WTC11 (cell line): Measurements from ENCODE around the gene CPVL. TPM values are rescaled to one million over a fixed set of nuclear protein-coding genes. Genes with fewer than 3 reads are reported as not detected.
A peak's percentile ranks its signal among the peaks of the same experiment; 100 is the strongest.

Experiments used
- ATAC-seq: fragments of 200-7000 bp; cut with Tn5 transposase; 2 replicates; pipeline ENCODE4 v1.10.0; 2021; ENCODE audit warnings: mild to moderate bottlenecking, moderate library complexity
- CTCF ChIA-PET: fragments of 300-600 bp; sonication (Branson Sonifier 250); formaldehyde crosslinking; loops from one replicate; lab custom pipeline; 2021; ENCODE audit warnings: antibody characterized with exemption; lab: Charles Lee
- POLR2A ChIA-PET: fragments of 350-600 bp; sonication (Branson Sonifier 250); formaldehyde crosslinking; loops from one replicate; lab custom pipeline; 2021; ENCODE audit warnings: antibody characterized with exemption; lab: Charles Lee
- DNase-seq: peaks from one replicate; pipeline ENCODE4 v3.0.0; 2021; ENCODE audit warnings: low spot score
- H3K27ac Mint-ChIP-seq: 2 replicates; pipeline ENCODE4 v1.8.0; 2021; ENCODE audit warnings: mixed read lengths
- H3K27me3 Mint-ChIP-seq: 2 replicates; pipeline ENCODE4 v1.8.0; 2021; ENCODE audit warnings: low read depth, mild to moderate bottlenecking, moderate library complexity, mixed read lengths
- H3K36me3 Mint-ChIP-seq: 2 replicates; pipeline ENCODE4 v1.8.0; 2021; ENCODE audit warnings: mixed read lengths
- H3K4me1 Mint-ChIP-seq: 2 replicates; pipeline ENCODE4 v1.8.0; 2022; ENCODE audit warnings: mixed read lengths
- H3K4me3 Mint-ChIP-seq: 2 replicates; pipeline ENCODE4 v1.8.0; 2021; ENCODE audit warnings: mild to moderate bottlenecking, moderate library complexity, mixed read lengths
- H3K9me3 Mint-ChIP-seq: 2 replicates; pipeline ENCODE4 v1.8.0; 2021; ENCODE audit warnings: mixed read lengths
- EMX1 ChIP-seq: fragments of 250-450 bp; sonication (Bioruptor Pico); IDR thresholded peaks from 2 replicates; pipeline ENCODE4 v1.8.0; 2021; ENCODE audit warnings: mild to moderate bottlenecking
- ETV6 ChIP-seq: sonication (generic); formaldehyde crosslinking; IDR thresholded peaks from 2 replicates; pipeline ENCODE4 v1.8.1; 2022; ENCODE audit warnings: mild to moderate bottlenecking, missing genetic modification reagents
- FOXK1 ChIP-seq: sonication (generic); formaldehyde crosslinking; IDR thresholded peaks from 2 replicates; pipeline ENCODE4 v1.8.0; 2022; ENCODE audit warnings: mild to moderate bottlenecking, moderate library complexity, missing genetic modification reagents
- GABPB1 ChIP-seq: sonication (generic); formaldehyde crosslinking; IDR thresholded peaks from 2 replicates; pipeline ENCODE4 v1.8.1; 2023; ENCODE audit warnings: mild to moderate bottlenecking, missing genetic modification reagents
- IRF2 ChIP-seq: sonication (generic); formaldehyde crosslinking; IDR thresholded peaks from 2 replicates; pipeline ENCODE4 v1.8.0; 2022; ENCODE audit warnings: low read depth, missing genetic modification reagents, borderline replicate concordance
- KAT7 ChIP-seq: sonication (generic); formaldehyde crosslinking; IDR thresholded peaks from 2 replicates; pipeline ENCODE4 v1.8.1; 2023; ENCODE audit warnings: missing genetic modification reagents, mild to moderate bottlenecking, borderline replicate concordance
- NFATC4 ChIP-seq: fragments of 250-450 bp; sonication (Bioruptor Pico); IDR thresholded peaks from 2 replicates; pipeline ENCODE4 v1.9.0; 2021; ENCODE audit warnings: mild to moderate bottlenecking
- NFYB ChIP-seq: sonication (generic); formaldehyde crosslinking; conservative IDR thresholded peaks from 2 replicates; pipeline ENCODE4 v1.8.0; 2022; ENCODE audit warnings: low read depth, missing genetic modification reagents
- OVOL2 ChIP-seq: fragments of 250-450 bp; sonication (Bioruptor Pico); IDR thresholded peaks from 2 replicates; pipeline ENCODE4 v1.9.0; 2021; ENCODE audit warnings: mild to moderate bottlenecking, borderline replicate concordance
- RELA ChIP-seq: sonication (generic); formaldehyde crosslinking; IDR thresholded peaks from 2 replicates; pipeline ENCODE4 v1.8.1; 2022; ENCODE audit warnings: missing genetic modification reagents, mild to moderate bottlenecking, borderline replicate concordance
- RORB ChIP-seq: fragments of 250-450 bp; sonication (Bioruptor Pico); IDR thresholded peaks from 2 replicates; pipeline ENCODE4 v1.9.0; 2021; ENCODE audit warnings: mild to moderate bottlenecking
- SMAD3 ChIP-seq: sonication (generic); formaldehyde crosslinking; IDR thresholded peaks from 2 replicates; pipeline ENCODE4 v1.8.0; 2022; ENCODE audit warnings: missing genetic modification reagents, mild to moderate bottlenecking, borderline replicate concordance
- SOX15 ChIP-seq: fragments of 250-450 bp; sonication (Bioruptor Pico); IDR thresholded peaks from 2 replicates; pipeline ENCODE4 v1.9.0; 2021; ENCODE audit warnings: mild to moderate bottlenecking
- SP1 ChIP-seq: sonication (generic); formaldehyde crosslinking; conservative IDR thresholded peaks from 2 replicates; pipeline ENCODE4 v1.8.1; 2022; ENCODE audit warnings: missing genetic modification reagents
- USF1 ChIP-seq: sonication (generic); formaldehyde crosslinking; IDR thresholded peaks from 2 replicates; pipeline ENCODE4 v1.8.0; 2022; ENCODE audit warnings: mild to moderate bottlenecking, missing genetic modification reagents
- ZNF121 ChIP-seq: sonication (generic); formaldehyde crosslinking; IDR thresholded peaks from 2 replicates; pipeline ENCODE4 v1.8.0; 2023; ENCODE audit warnings: missing genetic modification reagents
- ZNF138 ChIP-seq: sonication (generic); formaldehyde crosslinking; conservative IDR thresholded peaks from 2 replicates; pipeline ENCODE4 v1.8.1; 2022; ENCODE audit warnings: mild to moderate bottlenecking, moderate library complexity, missing genetic modification reagents
- ZNF232 ChIP-seq: sonication (generic); formaldehyde crosslinking; IDR thresholded peaks from 2 replicates; pipeline ENCODE4 v1.8.0; 2022; ENCODE audit warnings: mild to moderate bottlenecking, missing genetic modification reagents
- ZNF263 ChIP-seq: sonication (generic); formaldehyde crosslinking; IDR thresholded peaks from 2 replicates; pipeline ENCODE4 v1.8.1; 2022; ENCODE audit warnings: low read depth, mild to moderate bottlenecking, moderate library complexity, missing genetic modification reagents
- ZNF317 ChIP-seq: sonication (generic); formaldehyde crosslinking; IDR thresholded peaks from 2 replicates; pipeline ENCODE4 v1.8.1; 2023; ENCODE audit warnings: low read depth, mild to moderate bottlenecking, moderate library complexity, missing genetic modification reagents, borderline replicate concordance
- ZNF396 ChIP-seq: fragments of 250-450 bp; sonication (Bioruptor Pico); IDR thresholded peaks from 2 replicates; pipeline ENCODE4 v1.8.0; 2021; ENCODE audit warnings: mild to moderate bottlenecking, moderate library complexity, borderline replicate concordance
- total RNA-seq: library from RNA; stranded (reverse); gene quantifications from 3 replicates; pipeline ENCODE4 v1.2.3, GENCODE V29; 2021
- TF ChIP-seq, protein P1 (sequence below): fragments of 250-450 bp; sonication (Bioruptor Pico); IDR thresholded peaks from 2 replicates; pipeline ENCODE4 v1.9.0; 2021; ENCODE audit warnings: moderate library complexity, mild to moderate bottlenecking, inconsistent platforms, borderline replicate concordance
- TF ChIP-seq, protein P2 (sequence below): fragments of 250-450 bp; sonication (Bioruptor Pico); IDR thresholded peaks from 2 replicates; pipeline ENCODE4 v1.8.0; 2021; ENCODE audit warnings: mild to moderate bottlenecking
- TF ChIP-seq, protein P3 (sequence below): fragments of 250-450 bp; sonication (Bioruptor Pico); IDR thresholded peaks from 2 replicates; pipeline ENCODE4 v1.9.0; 2021; ENCODE audit warnings: mild to moderate bottlenecking
- TF ChIP-seq, protein P4 (sequence below): sonication (generic); formaldehyde crosslinking; IDR thresholded peaks from 2 replicates; pipeline ENCODE4 v1.8.0; 2022; ENCODE audit warnings: mild to moderate bottlenecking, missing genetic modification reagents
- TF ChIP-seq, protein P5 (sequence below): sonication (generic); formaldehyde crosslinking; IDR thresholded peaks from 2 replicates; pipeline ENCODE4 v1.8.1; 2023; ENCODE audit warnings: mild to moderate bottlenecking, missing genetic modification reagents, moderate library complexity
- TF ChIP-seq, protein P6 (sequence below): sonication (generic); formaldehyde crosslinking; IDR thresholded peaks from 2 replicates; pipeline ENCODE4 v1.8.0; 2022; ENCODE audit warnings: mild to moderate bottlenecking, missing genetic modification reagents

The CPVL gene
- total RNA-seq, 1 experiment from 2014 or later: 34.2 TPM

DNA sequence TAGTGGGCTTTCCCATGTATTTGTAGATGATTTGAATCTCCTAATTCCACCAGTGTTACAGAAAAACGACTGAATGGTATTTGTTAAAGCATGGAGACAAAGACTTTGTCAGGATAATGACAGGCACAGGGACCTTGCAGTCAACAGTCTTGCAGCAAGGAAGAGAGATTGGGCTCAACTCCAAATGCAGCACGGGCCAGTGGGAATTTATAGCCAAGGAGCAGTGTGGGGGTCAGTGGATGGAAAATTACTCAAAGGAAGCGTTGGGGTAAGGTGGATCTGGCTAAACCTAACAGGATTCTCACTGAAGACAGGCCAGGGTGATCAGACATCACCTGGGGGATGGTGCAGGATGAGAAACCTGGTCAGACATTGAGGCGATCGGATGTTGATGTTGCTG is 24.3 kb downstream of the CPVL start:
- H3K36me3 Mint-ChIP-seq: peaks cover 3% of the 10 kb centered on the region; the same call in 1 of the 2 replicates
- H3K27me3 Mint-ChIP-seq: no peaks in the 10 kb centered on the region; the same call in 1 of the 2 replicates
- no peak for ATAC-seq
- TF ChIP-seq KAT7 (CRISPR knock-in tag) (no peak), SMAD3 (no peak), ZNF263 (CRISPR knock-in tag) (no peak), SP1 (no peak), RELA (CRISPR knock-in tag) (no peak), OVOL2 (no peak), ETV6 (CRISPR knock-in tag) (no peak), GABPB1 (CRISPR knock-in tag) (no peak), EMX1 (CRISPR knock-in tag) (no peak), ZNF396 (CRISPR knock-in tag) (no peak), ZNF138 (no peak)
- TF ChIP-seq, protein P1, sequence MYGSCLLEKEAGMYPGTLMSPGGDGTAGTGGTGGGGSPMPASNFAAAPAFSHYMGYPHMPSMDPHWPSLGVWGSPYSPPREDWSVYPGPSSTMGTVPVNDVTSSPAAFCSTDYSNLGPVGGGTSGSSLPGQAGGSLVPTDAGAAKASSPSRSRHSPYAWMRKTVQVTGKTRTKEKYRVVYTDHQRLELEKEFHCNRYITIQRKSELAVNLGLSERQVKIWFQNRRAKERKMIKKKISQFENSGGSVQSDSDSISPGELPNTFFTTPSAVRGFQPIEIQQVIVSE (CRISPR knock-in tag): no peak
- TF ChIP-seq, protein P2, sequence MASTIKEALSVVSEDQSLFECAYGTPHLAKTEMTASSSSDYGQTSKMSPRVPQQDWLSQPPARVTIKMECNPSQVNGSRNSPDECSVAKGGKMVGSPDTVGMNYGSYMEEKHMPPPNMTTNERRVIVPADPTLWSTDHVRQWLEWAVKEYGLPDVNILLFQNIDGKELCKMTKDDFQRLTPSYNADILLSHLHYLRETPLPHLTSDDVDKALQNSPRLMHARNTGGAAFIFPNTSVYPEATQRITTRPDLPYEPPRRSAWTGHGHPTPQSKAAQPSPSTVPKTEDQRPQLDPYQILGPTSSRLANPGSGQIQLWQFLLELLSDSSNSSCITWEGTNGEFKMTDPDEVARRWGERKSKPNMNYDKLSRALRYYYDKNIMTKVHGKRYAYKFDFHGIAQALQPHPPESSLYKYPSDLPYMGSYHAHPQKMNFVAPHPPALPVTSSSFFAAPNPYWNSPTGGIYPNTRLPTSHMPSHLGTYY (CRISPR knock-in tag): no peak
- TF ChIP-seq, protein P3, sequence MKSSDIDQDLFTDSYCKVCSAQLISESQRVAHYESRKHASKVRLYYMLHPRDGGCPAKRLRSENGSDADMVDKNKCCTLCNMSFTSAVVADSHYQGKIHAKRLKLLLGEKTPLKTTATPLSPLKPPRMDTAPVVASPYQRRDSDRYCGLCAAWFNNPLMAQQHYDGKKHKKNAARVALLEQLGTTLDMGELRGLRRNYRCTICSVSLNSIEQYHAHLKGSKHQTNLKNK: no peak
- peaks cover 32% of the 10 kb centered on the region for H3K4me1 Mint-ChIP-seq
- peak overlapping the region; percentile 22 for H3K27ac Mint-ChIP-seq
- ChIA-PET CTCF (interaction anchor here (1.8 to 3.5 kb wide), 2 partner anchors 16 to 195 kb away, joined by 17 to 18 read pairs; no protein-coding TSS in a partner anchor), POLR2A (no interaction called here)
- H3K9me3 Mint-ChIP-seq: no peaks in the 10 kb centered on the region
- no peak overlapping the region for H3K4me3 Mint-ChIP-seq
- DNase-seq: no peak

GRCh38 chr7:29120955-29121354 is 25.4 kb downstream of the CPVL start:
- TF ChIP-seq NFATC4: no peak
- TF ChIP-seq, protein P4, sequence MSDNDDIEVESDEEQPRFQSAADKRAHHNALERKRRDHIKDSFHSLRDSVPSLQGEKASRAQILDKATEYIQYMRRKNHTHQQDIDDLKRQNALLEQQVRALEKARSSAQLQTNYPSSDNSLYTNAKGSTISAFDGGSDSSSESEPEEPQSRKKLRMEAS: no peak
- no peak for TF ChIP-seq ZNF232 (CRISPR knock-in tag)
- TF ChIP-seq, protein P5, sequence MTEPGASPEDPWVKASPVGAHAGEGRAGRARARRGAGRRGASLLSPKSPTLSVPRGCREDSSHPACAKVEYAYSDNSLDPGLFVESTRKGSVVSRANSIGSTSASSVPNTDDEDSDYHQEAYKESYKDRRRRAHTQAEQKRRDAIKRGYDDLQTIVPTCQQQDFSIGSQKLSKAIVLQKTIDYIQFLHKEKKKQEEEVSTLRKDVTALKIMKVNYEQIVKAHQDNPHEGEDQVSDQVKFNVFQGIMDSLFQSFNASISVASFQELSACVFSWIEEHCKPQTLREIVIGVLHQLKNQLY: no peak
- ChIA-PET POLR2A (no interaction called here), CTCF (no interaction called here)
- DNase-seq (no peak), ATAC-seq (no peak)
- peaks cover 3% of the 10 kb centered on the region; the same call in 1 of the 2 replicates for H3K36me3 Mint-ChIP-seq
- no peak overlapping the region for H3K4me3 Mint-ChIP-seq
- no peaks in the 10 kb centered on the region for H3K9me3 Mint-ChIP-seq
- no peak overlapping the region for H3K27ac Mint-ChIP-seq
- H3K4me1 Mint-ChIP-seq: peaks cover 40% of the 10 kb centered on the region
- H3K27me3 Mint-ChIP-seq: no peaks in the 10 kb centered on the region; the same call in 1 of the 2 replicates

GRCh38 chr7:29119538-29119937 is 26.8 kb downstream of the CPVL start:
- H3K27ac Mint-ChIP-seq: no peak overlapping the region
- peaks cover 50% of the 10 kb centered on the region for H3K4me1 Mint-ChIP-seq
- no peaks in the 10 kb centered on the region; the same call in 1 of the 2 replicates for H3K27me3 Mint-ChIP-seq
- H3K9me3 Mint-ChIP-seq: no peaks in the 10 kb centered on the region
- no peak overlapping the region for H3K4me3 Mint-ChIP-seq
- POLR2A ChIA-PET: no interaction called here
- DNase-seq: no peak
- CTCF ChIA-PET: interaction anchor here (0.7 to 1.5 kb wide), 7 partner anchors 9 to 226 kb away, joined by 3 to 6 read pairs (median 4); no protein-coding TSS in a partner anchor
- H3K36me3 Mint-ChIP-seq: peaks cover 3% of the 10 kb centered on the region; the same call in 1 of the 2 replicates
- ATAC-seq: no peak
- TF ChIP-seq, protein P6, sequence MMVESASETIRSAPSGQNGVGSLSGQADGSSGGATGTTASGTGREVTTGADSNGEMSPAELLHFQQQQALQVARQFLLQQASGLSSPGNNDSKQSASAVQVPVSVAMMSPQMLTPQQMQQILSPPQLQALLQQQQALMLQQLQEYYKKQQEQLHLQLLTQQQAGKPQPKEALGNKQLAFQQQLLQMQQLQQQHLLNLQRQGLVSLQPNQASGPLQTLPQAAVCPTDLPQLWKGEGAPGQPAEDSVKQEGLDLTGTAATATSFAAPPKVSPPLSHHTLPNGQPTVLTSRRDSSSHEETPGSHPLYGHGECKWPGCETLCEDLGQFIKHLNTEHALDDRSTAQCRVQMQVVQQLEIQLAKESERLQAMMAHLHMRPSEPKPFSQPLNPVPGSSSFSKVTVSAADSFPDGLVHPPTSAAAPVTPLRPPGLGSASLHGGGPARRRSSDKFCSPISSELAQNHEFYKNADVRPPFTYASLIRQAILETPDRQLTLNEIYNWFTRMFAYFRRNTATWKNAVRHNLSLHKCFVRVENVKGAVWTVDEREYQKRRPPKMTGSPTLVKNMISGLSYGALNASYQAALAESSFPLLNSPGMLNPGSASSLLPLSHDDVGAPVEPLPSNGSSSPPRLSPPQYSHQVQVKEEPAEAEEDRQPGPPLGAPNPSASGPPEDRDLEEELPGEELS (CRISPR knock-in tag): no peak
- TF ChIP-seq SMAD3 (no peak), ZNF317 (CRISPR knock-in tag) (no peak), OVOL2 (no peak), RORB (CRISPR knock-in tag) (no peak), FOXK1 (CRISPR knock-in tag) (no peak), NFYB (no peak), IRF2 (CRISPR knock-in tag) (no peak), ZNF121 (CRISPR knock-in tag) (no peak), SOX15 (CRISPR knock-in tag) (no peak), USF1 (CRISPR knock-in tag) (no peak)
- TF ChIP-seq, protein P1 (CRISPR knock-in tag): no peak
